Fibroblast of skin of back (primary cell): ENCODE measurements around the gene DEFB119. TPM values are rescaled to one million over a fixed set of nuclear protein-coding genes. Genes with fewer than 3 reads are reported as not detected.
"Not testable (repeated sequence)": the region's sequence is repeated elsewhere in the genome, so short reads cannot be mapped to it uniquely, and the experiment has no call there.

Experiments
- DNase-seq: peaks from one replicate; pipeline ENCODE4 v3.0.0-alpha.2; 2013
- polyA plus RNA-seq, 2 experiments: library from polyadenylated mRNA; unstranded; fragments of 120-200 nt; gene quantifications; one replicate each; pipeline ENCODE4 v1.2.1, GENCODE V29; 2013; ENCODE audit not compliant: insufficient read length in 2 of 2

DEFB119 gene
- polyA plus RNA-seq (2013, experiment 1 of 2; ENCODE audit: insufficient read length) = not detected
- polyA plus RNA-seq (2013, experiment 2 of 2; ENCODE audit: insufficient read length) = not detected

GRCh38 chr20:31390490-31390889 lies at the start of gene DEFB119:
Gene DEFB119 (minus strand): TSS chr20:31390590. CDS start chr20:31390483, 107 bp downstream.
- no peak for DNase-seq

- no peak for DNase-seq
Observed at GRCh38 chr20:31430568-31431115, 40.3 kb upstream of the DEFB119 start.

GRCh38 chr20:31427576-31427975 lies 37.2 kb upstream of the DEFB119 start:
- DNase-seq = not testable (repeated sequence)

- not testable (repeated sequence) for DNase-seq
Observed at GRCh38 chr20:31426891-31427551, 36.6 kb upstream of the DEFB119 start.

- DNase-seq = no peak
Observed at GRCh38 chr20:31425797-31426196, 35.4 kb upstream of the DEFB119 start.

- no peak for DNase-seq
Observed at GRCh38 chr20:31418307-31418706, 27.9 kb upstream of the DEFB119 start.

GRCh38 chr20:31415653-31416052 lies 25.3 kb upstream of the DEFB119 start:
- DNase-seq = no peak

- no peak for DNase-seq
Observed at GRCh38 chr20:31414381-31414780, 24.0 kb upstream of the DEFB119 start.

GRCh38 chr20:31410011-31410410 lies 19.6 kb upstream of the DEFB119 start:
- no peak for DNase-seq

GRCh38 chr20:31406115-31406514 lies 15.7 kb upstream of the DEFB119 start, which contains the start of gene DEFB121:
Gene DEFB121 (minus strand): TSS chr20:31406215. CDS start chr20:31406152, 63 bp downstream.
- no peak for DNase-seq

- no peak for DNase-seq
Observed at GRCh38 chr20:31403886-31404285, 13.5 kb upstream of the DEFB119 start.

- no peak for DNase-seq
Observed at GRCh38 chr20:31394900-31395299, 4.5 kb upstream of the DEFB119 start.

- DNase-seq = no peak
Observed at GRCh38 chr20:31392836-31393235, 2.4 kb upstream of the DEFB119 start.

GRCh38 chr20:31374346-31374745 lies 16.0 kb downstream of the DEFB119 start:
- DNase-seq = no peak

GRCh38 chr20:31368301-31368700 lies 22.1 kb downstream of the DEFB119 start, which contains the start of gene DEFB118:
Gene DEFB118 (plus strand): TSS chr20:31368601. CDS start chr20:31368651, 50 bp downstream.
- no peak for DNase-seq

GRCh38 chr20:31364272-31364671 lies 26.1 kb downstream of the DEFB119 start:
- not testable (repeated sequence) for DNase-seq

- DNase-seq = no peak
Observed at GRCh38 chr20:31363295-31363694, 27.1 kb downstream of the DEFB119 start.

- DNase-seq = no peak
Observed at GRCh38 chr20:31355981-31356380, 34.4 kb downstream of the DEFB119 start.

GRCh38 chr20:31341470-31341869 lies 48.9 kb downstream of the DEFB119 start:
- DNase-seq = no peak

- no peak for DNase-seq
Observed at GRCh38 chr20:31330893-31331292, 59.5 kb downstream of the DEFB119 start.
